GM12891 (cell line): ENCODE measurements around the gene SLC8A2.

ENCODE experiments used
- DNase-seq: peaks from one replicate; pipeline ENCODE4 v3.0.0; 2011; ENCODE audit warnings: low spot score; ENCODE audit not compliant: insufficient read length
- FAIRE-seq: peaks from 2 replicates; lab custom pipeline; 2011; peaks lifted over from hg19 to GRCh38; lab: Jason Lieb, UNC
- PAX5 ChIP-seq: IDR thresholded peaks from 2 replicates; pipeline ENCODE4 v1.6.1; 2011; ENCODE audit warnings: low read length, moderate library complexity, mild to moderate bottlenecking; ENCODE audit not compliant: insufficient read depth, severe bottlenecking
- POLR2A ChIP-seq: IDR thresholded peaks from 2 replicates; pipeline ENCODE4 v1.6.1; 2011; ENCODE audit warnings: low read depth, low read length, control low read depth
- POLR2AphosphoS5 ChIP-seq: IDR thresholded peaks from 2 replicates; pipeline ENCODE4 v1.6.1; 2011; ENCODE audit warnings: low read depth, low read length, control low read depth
- POU2F2 ChIP-seq: IDR thresholded peaks from 2 replicates; pipeline ENCODE4 v1.6.1; 2011; ENCODE audit warnings: low read depth, mild to moderate bottlenecking, control low read depth, low read length, moderate library complexity
- SPI1 ChIP-seq: IDR thresholded peaks from 2 replicates; pipeline ENCODE4 v1.6.1; 2011; ENCODE audit warnings: low read depth, low read length, control low read depth
- TAF1 ChIP-seq: IDR thresholded peaks from 2 replicates; pipeline ENCODE4 v1.6.1; 2011; ENCODE audit warnings: low read depth, low read length, control low read depth

Gene SLC8A2

GRCh38 chr19:47407417-47407774 is 64.3 kb downstream of the SLC8A2 start:
- FAIRE-seq (no peak), DNase-seq (no peak)
- TF ChIP-seq POLR2AphosphoS5 (no peak), POLR2A (no peak), SPI1 (no peak), TAF1 (no peak), POU2F2 (no peak), PAX5 (no peak)

- TF ChIP-seq POU2F2 (no peak), TAF1 (no peak), SPI1 (no peak), PAX5 (no peak), POLR2A (no peak), POLR2AphosphoS5 (no peak)
- FAIRE-seq = no peak
- no peak for DNase-seq
These were observed 64.8 kb downstream of the SLC8A2 start for GRCh38 chr19:47406711-47407416.

- FAIRE-seq = no peak
- no peak for DNase-seq
- TF ChIP-seq POLR2A (no peak), SPI1 (no peak), TAF1 (no peak), POU2F2 (no peak), POLR2AphosphoS5 (no peak), PAX5 (no peak)
These were observed 65.8 kb downstream of the SLC8A2 start for GRCh38 chr19:47405854-47406417.

- DNase-seq (no peak), FAIRE-seq (no peak)
- no peak for TF ChIP-seq SPI1
- TF ChIP-seq POLR2A = no peak
- TF ChIP-seq POU2F2 = no peak
- TF ChIP-seq TAF1 = no peak
- TF ChIP-seq PAX5 = no peak
- no peak for TF ChIP-seq POLR2AphosphoS5
These were observed 66.5 kb downstream of the SLC8A2 start for GRCh38 chr19:47405197-47405550.

GRCh38 chr19:47404334-47405196 is 67.1 kb downstream of the SLC8A2 start:
- no peak for TF ChIP-seq POLR2AphosphoS5
- TF ChIP-seq POLR2A = no peak
- TF ChIP-seq PAX5 = no peak
- no peak for TF ChIP-seq TAF1
- no peak for TF ChIP-seq POU2F2
- no peak for TF ChIP-seq SPI1
- DNase-seq (no peak), FAIRE-seq (no peak)

GRCh38 chr19:47402504-47402903 is 69.2 kb downstream of the SLC8A2 start:
- no peak for DNase-seq
- TF ChIP-seq PAX5 (no peak), TAF1 (no peak), SPI1 (no peak), POLR2A (no peak), POLR2AphosphoS5 (no peak), POU2F2 (no peak)
- FAIRE-seq = no peak

- FAIRE-seq (no peak), DNase-seq (no peak)
- TF ChIP-seq SPI1 (no peak), PAX5 (no peak), POLR2AphosphoS5 (no peak), POLR2A (no peak), POU2F2 (no peak), TAF1 (no peak)
These were observed 72.7 kb downstream of the SLC8A2 start for GRCh38 chr19:47398707-47399597.

- TF ChIP-seq POU2F2 (no peak), PAX5 (no peak)
- FAIRE-seq (no peak), DNase-seq (peak; percentile 61)
These were observed 80.0 kb downstream of the SLC8A2 start for GRCh38 chr19:47391510-47392223.
